Gastrocnemius medialis (tissue), 4 donors: ENCODE measurements around the gene CD300LD.

Source experiments
- POLR2A ChIP-seq, 2 donors: fragments of 450-650 bp; IDR thresholded peaks; one replicate each; pipeline ENCODE4 v1.6.1; 2017; ENCODE audit warnings: antibody characterized with exemption in 2 of 2, mild to moderate bottlenecking in 2 of 2, moderate library complexity in 2 of 2
- TF ChIP-seq, protein P1 (sequence below), 5 experiments: fragments of 450-650 bp in 3 of 5; fragments of 200-600 bp in 2 of 5; sonication (generic) in 2 of 5; IDR thresholded peaks in 4 of 5; conservative IDR thresholded peaks in 1 of 5; 1 replicate in 4 of 5; 2 replicates in 1 of 5; pipeline ENCODE4 v1.5.1; 2016 to 2019; ENCODE audit warnings: antibody characterized with exemption in 5 of 5, mild to moderate bottlenecking in 3 of 5, moderate library complexity in 3 of 5

DNA sequence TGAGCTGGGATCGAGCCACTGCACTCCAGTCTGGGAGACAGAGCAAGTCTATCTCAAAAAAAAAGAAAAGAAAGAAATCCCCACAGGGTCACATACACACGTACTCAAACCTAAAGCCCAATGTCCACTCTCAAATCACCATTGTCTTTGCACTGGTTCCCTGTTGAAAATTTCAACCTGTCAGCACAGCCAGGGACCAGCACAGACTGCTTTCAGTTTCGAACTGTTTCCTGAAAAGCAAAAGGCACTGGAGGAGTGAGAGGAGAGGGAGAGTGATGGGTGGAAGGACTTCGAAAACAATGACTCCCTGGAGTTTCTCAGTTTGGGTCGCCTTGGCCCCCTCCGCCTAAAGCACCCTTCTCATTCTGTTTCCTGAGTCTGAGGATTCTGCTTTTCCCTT is 37.2 kb downstream of the CD300LD start:
- TF ChIP-seq, protein P1, sequence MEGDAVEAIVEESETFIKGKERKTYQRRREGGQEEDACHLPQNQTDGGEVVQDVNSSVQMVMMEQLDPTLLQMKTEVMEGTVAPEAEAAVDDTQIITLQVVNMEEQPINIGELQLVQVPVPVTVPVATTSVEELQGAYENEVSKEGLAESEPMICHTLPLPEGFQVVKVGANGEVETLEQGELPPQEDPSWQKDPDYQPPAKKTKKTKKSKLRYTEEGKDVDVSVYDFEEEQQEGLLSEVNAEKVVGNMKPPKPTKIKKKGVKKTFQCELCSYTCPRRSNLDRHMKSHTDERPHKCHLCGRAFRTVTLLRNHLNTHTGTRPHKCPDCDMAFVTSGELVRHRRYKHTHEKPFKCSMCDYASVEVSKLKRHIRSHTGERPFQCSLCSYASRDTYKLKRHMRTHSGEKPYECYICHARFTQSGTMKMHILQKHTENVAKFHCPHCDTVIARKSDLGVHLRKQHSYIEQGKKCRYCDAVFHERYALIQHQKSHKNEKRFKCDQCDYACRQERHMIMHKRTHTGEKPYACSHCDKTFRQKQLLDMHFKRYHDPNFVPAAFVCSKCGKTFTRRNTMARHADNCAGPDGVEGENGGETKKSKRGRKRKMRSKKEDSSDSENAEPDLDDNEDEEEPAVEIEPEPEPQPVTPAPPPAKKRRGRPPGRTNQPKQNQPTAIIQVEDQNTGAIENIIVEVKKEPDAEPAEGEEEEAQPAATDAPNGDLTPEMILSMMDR (IDR thresholded peaks at IDR 0.05 in 4 of 5, conservative IDR thresholded peaks at IDR 0.05 in 1 of 5): no peak
- no peak for TF ChIP-seq POLR2A (IDR thresholded peaks at IDR 0.05)
